ENCODE measurements around the gene PCDHGB4. TPM values are rescaled to one million over a fixed set of nuclear protein-coding genes. Genes with fewer than 3 reads are reported as not detected.
"Not testable (repeated sequence)": the region's sequence is repeated elsewhere in the genome, so short reads cannot be mapped to it uniquely, and the experiment has no call there.

Gene PCDHGB4
- total RNA-seq, 8 experiments from 2014 or later, result 0.22 to 92.9 (median 1.4) TPM

- WGBS, 10 experiments, result 0 to 95% (median 70%) methylated on average over 1 to 10 of the region's 14 CpGs; no CpG with 5 or more reads in 1 of the 10 experiments
- no peak overlapping the region for H3K4me3 ChIP-seq
- ATAC-seq (replicated peaks in 6 of 8), result no peak
- no peaks in the 10 kb centered on the region for H3K4me1 ChIP-seq (replicated peaks in 1 of 2)
- no peak overlapping the region for H3K27ac ChIP-seq
- in situ Hi-C loops (cut with MboI; ENCODE audit: low pct_unique_long_range_greater_than_20kb in 2 of 9, low sequenced_read_pairs in 9 of 9, unreplicated experiment in 9 of 9), result no loop called here
Observed at GRCh38 chr5:141374627-141375026, 12.9 kb upstream of the PCDHGB4 start.

GRCh38 chr5:141375444-141376155, 11.9 kb upstream of the PCDHGB4 start:
- ATAC-seq (replicated peaks in 6 of 8); H3K4me3 ChIP-seq; in situ Hi-C loops (cut with MboI; ENCODE audit: low pct_unique_long_range_greater_than_20kb in 2 of 9, low sequenced_read_pairs in 9 of 9, unreplicated experiment in 9 of 9); H3K4me1 ChIP-seq (replicated peaks in 1 of 2); H3K27ac ChIP-seq: not testable (repeated sequence)
- WGBS, 10 experiments, result 0 to 91% (median 50%) methylated on average over 1 to 7 of the region's 48 CpGs; no CpG with 5 or more reads in 6 of the 10 experiments

- Histone ChIP-seq H3K27ac (no peak within 1 kb of the TSS), H3K4me3 (no peak within 1 kb of the TSS), H3K4me1 (replicated peaks in 1 of 2) (no peaks in the 10 kb centered on the region)
- in situ Hi-C loops (cut with MboI; ENCODE audit: low pct_unique_long_range_greater_than_20kb in 2 of 9, low sequenced_read_pairs in 9 of 9, unreplicated experiment in 9 of 9), result no loop called here
- 24 to 94% (median 72%) methylated on average over 1 to 17 of the region's 37 CpGs for WGBS, 10 experiments
- peak in 2 of 8 experiments; percentile 47 to 64 for ATAC-seq (replicated peaks in 6 of 8)
Observed at GRCh38 chr5:141382469-141383294, 4.8 kb upstream of the PCDHGB4 start, which contains the start of gene PCDHGA7. PCDHGA7 (plus strand) TSS chr5:141382742; CDS start chr5:141382900, 158 bp downstream.

- no peaks in the 10 kb centered on the region for H3K4me1 ChIP-seq (replicated peaks in 1 of 2)
- in situ Hi-C loops (cut with MboI; ENCODE audit: low pct_unique_long_range_greater_than_20kb in 2 of 9, low sequenced_read_pairs in 9 of 9, unreplicated experiment in 9 of 9), result no loop called here
- WGBS, 10 experiments, result 34 to 95% (median 80%) methylated on average over 1 to 16 of the region's 21 CpGs; no CpG with 5 or more reads in 3 of the 10 experiments
- no peak overlapping the region for H3K4me3 ChIP-seq
- H3K27ac ChIP-seq, result no peak overlapping the region
- ATAC-seq (replicated peaks in 6 of 8), result no peak
Observed at GRCh38 chr5:141383345-141383744, 4.2 kb upstream of the PCDHGB4 start.

GRCh38 chr5:141384471-141385267, 2.8 kb upstream of the PCDHGB4 start:
- H3K27ac ChIP-seq, result no peak overlapping the region
- ATAC-seq (replicated peaks in 6 of 8), result no peak
- in situ Hi-C loops (cut with MboI; ENCODE audit: low pct_unique_long_range_greater_than_20kb in 2 of 9, low sequenced_read_pairs in 9 of 9, unreplicated experiment in 9 of 9), result no loop called here
- no peaks in the 10 kb centered on the region for H3K4me1 ChIP-seq (replicated peaks in 1 of 2)
- 5 to 97% (median 86%) methylated on average over 3 to 23 of the region's 43 CpGs; no CpG with 5 or more reads in 4 of the 10 experiments for WGBS, 10 experiments
- H3K4me3 ChIP-seq, result no peak overlapping the region

- peak overlapping the region in 1 of 5 donors; percentile 24 for H3K4me3 ChIP-seq
Observed at GRCh38 chr5:141388661-141389060, 1.2 kb downstream of the PCDHGB4 start.

GRCh38 chr5:141389153-141390042, 1.9 kb downstream of the PCDHGB4 start:
- H3K4me3 ChIP-seq, result no peak overlapping the region
- ATAC-seq (replicated peaks in 6 of 8), result no peak
- WGBS, 10 experiments, result 18 to 100% (median 92%) methylated on average over 2 to 53 of the region's 77 CpGs; no CpG with 5 or more reads in 4 of the 10 experiments
- in situ Hi-C loops (cut with MboI; ENCODE audit: low pct_unique_long_range_greater_than_20kb in 2 of 9, low sequenced_read_pairs in 9 of 9, unreplicated experiment in 9 of 9), result no loop called here
- H3K4me1 ChIP-seq (replicated peaks in 1 of 2), result no peaks in the 10 kb centered on the region
- no peak overlapping the region for H3K27ac ChIP-seq

More at GRCh38 chr5:141388661-141389060, 1.2 kb downstream of the PCDHGB4 start:
- Histone ChIP-seq H3K27ac (no peak overlapping the region), H3K4me1 (replicated peaks in 1 of 2) (no peaks in the 10 kb centered on the region)
- 27 to 100% (median 84%) methylated on average over 3 to 9 of the region's 10 CpGs for WGBS, 10 experiments
- in situ Hi-C loops (cut with MboI; ENCODE audit: low pct_unique_long_range_greater_than_20kb in 2 of 9, low sequenced_read_pairs in 9 of 9, unreplicated experiment in 9 of 9), result no loop called here
- ATAC-seq (replicated peaks in 6 of 8), result no peak

GRCh38 chr5:141392429-141393198, 5.1 kb downstream of the PCDHGB4 start, which contains the start of gene PCDHGA8:
PCDHGA8 (plus strand) TSS chr5:141392633; CDS start chr5:141392814, 181 bp downstream.
- ATAC-seq (replicated peaks in 6 of 8), result no peak

GRCh38 chr5:141393267-141393666, 5.8 kb downstream of the PCDHGB4 start:
- no peak overlapping the region for H3K4me3 ChIP-seq
- in situ Hi-C loops (cut with MboI; ENCODE audit: low pct_unique_long_range_greater_than_20kb in 2 of 9, low sequenced_read_pairs in 9 of 9, unreplicated experiment in 9 of 9), result no loop called here
- WGBS, 10 experiments, result 0 to 97% (median 90%) methylated on average over 2 to 18 of the region's 21 CpGs
- H3K4me1 ChIP-seq (replicated peaks in 1 of 2), result no peaks in the 10 kb centered on the region
- no peak for ATAC-seq (replicated peaks in 6 of 8)
- H3K27ac ChIP-seq, result no peak overlapping the region

More at GRCh38 chr5:141392429-141393198, 5.1 kb downstream of the PCDHGB4 start, which contains the start of gene PCDHGA8:
- Histone ChIP-seq H3K27ac (no peak within 1 kb of the TSS), H3K4me1 (replicated peaks in 1 of 2) (no peaks in the 10 kb centered on the region), H3K4me3 (no peak within 1 kb of the TSS)
- 15 to 96% (median 83%) methylated on average over 1 to 38 of the region's 38 CpGs for WGBS, 10 experiments
- in situ Hi-C loops (cut with MboI; ENCODE audit: low pct_unique_long_range_greater_than_20kb in 2 of 9, low sequenced_read_pairs in 9 of 9, unreplicated experiment in 9 of 9), result no loop called here

- H3K4me1 ChIP-seq (replicated peaks in 1 of 2); H3K27ac ChIP-seq; H3K4me3 ChIP-seq; in situ Hi-C loops (cut with MboI; ENCODE audit: low pct_unique_long_range_greater_than_20kb in 2 of 9, low sequenced_read_pairs in 9 of 9, unreplicated experiment in 9 of 9); ATAC-seq (replicated peaks in 6 of 8): not testable (repeated sequence)
- WGBS, 10 experiments, result 60 to 100% (median 88%) methylated on average over 1 to 12 of the region's 53 CpGs; no CpG with 5 or more reads in 4 of the 10 experiments
Observed at GRCh38 chr5:141394401-141395187, 7.1 kb downstream of the PCDHGB4 start.

Data from motor neuron (in vitro differentiated cells).